ENCODE measurements around the gene PIK3AP1.
"Not testable (repeated sequence)": the region's sequence is repeated elsewhere in the genome, so short reads cannot be mapped to it uniquely, and the experiment has no call there.

DNA sequence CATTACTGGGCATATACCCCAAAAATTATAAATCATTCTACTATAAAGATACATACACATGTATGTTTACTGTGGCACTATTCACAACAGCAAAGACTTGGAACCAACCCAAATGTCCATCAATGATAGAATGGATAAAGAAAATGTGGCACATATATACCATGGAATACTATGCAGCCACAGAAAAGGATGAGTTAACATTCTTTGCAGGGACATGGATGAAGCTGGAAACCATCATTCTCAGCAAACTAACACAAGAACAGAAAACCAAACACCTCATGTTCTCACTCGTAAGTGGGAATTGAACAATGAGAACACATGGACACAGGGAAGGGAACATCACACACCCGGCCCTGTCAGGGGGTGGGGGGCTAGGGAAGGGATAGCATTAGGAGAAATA is 145.8 kb downstream of the PIK3AP1 start:
- TF ChIP-seq, protein P1, sequence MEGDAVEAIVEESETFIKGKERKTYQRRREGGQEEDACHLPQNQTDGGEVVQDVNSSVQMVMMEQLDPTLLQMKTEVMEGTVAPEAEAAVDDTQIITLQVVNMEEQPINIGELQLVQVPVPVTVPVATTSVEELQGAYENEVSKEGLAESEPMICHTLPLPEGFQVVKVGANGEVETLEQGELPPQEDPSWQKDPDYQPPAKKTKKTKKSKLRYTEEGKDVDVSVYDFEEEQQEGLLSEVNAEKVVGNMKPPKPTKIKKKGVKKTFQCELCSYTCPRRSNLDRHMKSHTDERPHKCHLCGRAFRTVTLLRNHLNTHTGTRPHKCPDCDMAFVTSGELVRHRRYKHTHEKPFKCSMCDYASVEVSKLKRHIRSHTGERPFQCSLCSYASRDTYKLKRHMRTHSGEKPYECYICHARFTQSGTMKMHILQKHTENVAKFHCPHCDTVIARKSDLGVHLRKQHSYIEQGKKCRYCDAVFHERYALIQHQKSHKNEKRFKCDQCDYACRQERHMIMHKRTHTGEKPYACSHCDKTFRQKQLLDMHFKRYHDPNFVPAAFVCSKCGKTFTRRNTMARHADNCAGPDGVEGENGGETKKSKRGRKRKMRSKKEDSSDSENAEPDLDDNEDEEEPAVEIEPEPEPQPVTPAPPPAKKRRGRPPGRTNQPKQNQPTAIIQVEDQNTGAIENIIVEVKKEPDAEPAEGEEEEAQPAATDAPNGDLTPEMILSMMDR (IDR thresholded peaks at IDR 0.05; ENCODE audit: insufficient read depth, low read depth, low read length) = not testable (repeated sequence)
- not testable (repeated sequence) for TF ChIP-seq EZH2 (IDR thresholded peaks at IDR 0.05; ENCODE audit: insufficient read depth, low read length)

Data from astrocyte (in vitro differentiated cells and primary cell).